B cell (primary cell): Measurements from ENCODE around the gene CSF2RB. TPM values are rescaled to one million over a fixed set of nuclear protein-coding genes. Genes with fewer than 3 reads are reported as not detected.

Experiments
- ATAC-seq: fragments of 200-7000 bp; cut with Tn5 transposase; one replicate; pipeline ENCODE4 v1.10.0; 2021; ENCODE audit warnings: low read depth, mild to moderate bottlenecking, moderate number of reproducible peaks, moderate library complexity
- CTCF ChIA-PET: fragments of 350-600 bp; sonication (Branson Sonifier 250); formaldehyde crosslinking; loops from one replicate; lab custom pipeline; 2021; ENCODE audit warnings: antibody characterized with exemption, inconsistent platforms; lab: Charles Lee
- POLR2A ChIA-PET: fragments of 350-600 bp; sonication (Branson Sonifier 250); formaldehyde crosslinking; loops from one replicate; lab custom pipeline; 2021; ENCODE audit warnings: antibody characterized with exemption; lab: Charles Lee
- DNase-seq: peaks from one replicate; pipeline ENCODE4 v3.0.0; 2013
- H2AFZ ChIP-seq: 2 replicates; pipeline ENCODE4 v1.6.1; 2012; ENCODE audit warnings: mild to moderate bottlenecking, low read depth, low read length; ENCODE audit not compliant: insufficient read depth, poor library complexity, severe bottlenecking
- H3K27ac ChIP-seq, 2 donors: 1 replicate in 1 of 2; 2 replicates in 1 of 2; pipeline ENCODE4 v1.5.1; 2012 to 2013; ENCODE audit warnings: low read length in 2 of 2, mild to moderate bottlenecking in 2 of 2, moderate library complexity in 1 of 2
- H3K27me3 ChIP-seq, 4 experiments: fragments of 200-600 bp in 1 of 4; sonication (generic) in 1 of 4; replicated peaks in 1 of 4; 1 replicate in 2 of 4; 2 replicates in 2 of 4; pipeline versions ENCODE4 v1.6.1 to v1.7.0; 2013 to 2016; ENCODE audit warnings: low read length in 3 of 4, mild to moderate bottlenecking in 2 of 4, mixed read lengths in 1 of 4, moderate library complexity in 1 of 4; ENCODE audit not compliant: insufficient read depth in 4 of 4, control insufficient read depth in 3 of 4; ENCODE audit errors: control extremely low read depth in 1 of 4
- H3K36me3 ChIP-seq, 2 experiments: replicated peaks in 1 of 2; 1 replicate in 1 of 2; 2 replicates in 1 of 2; pipeline versions ENCODE4 v1.6.1 to v1.7.1; 2013; ENCODE audit warnings: low read length in 1 of 2; ENCODE audit not compliant: insufficient read depth in 2 of 2, control insufficient read depth in 1 of 2; ENCODE audit errors: control extremely low read depth in 1 of 2, extremely low read depth in 1 of 2
- H3K4me1 ChIP-seq, 2 donors: fragments of 200-600 bp in 1 of 2; sonication (generic) in 1 of 2; 1 replicate in 1 of 2; 2 replicates in 1 of 2; pipeline versions ENCODE4 v1.5.1 to v1.6.1; 2013 to 2017; ENCODE audit warnings: low read length in 2 of 2; ENCODE audit not compliant: control insufficient read depth in 2 of 2, insufficient read depth in 2 of 2
- H3K4me2 ChIP-seq: replicated peaks from 2 replicates; pipeline ENCODE3; 2012; ENCODE audit warnings: mild to moderate bottlenecking, low read depth, low read length; ENCODE audit not compliant: poor library complexity, severe bottlenecking
- H3K4me3 ChIP-seq, 5 experiments: fragments of 200-600 bp in 1 of 5; sonication (generic) in 1 of 5; 1 replicate in 3 of 5; 2 replicates in 2 of 5; pipeline versions ENCODE4 v1.5.1 to v1.7.0; 2011 to 2016; ENCODE audit warnings: low read length in 4 of 5, mild to moderate bottlenecking in 4 of 5, low read depth in 2 of 5, control low read depth in 1 of 5, moderate library complexity in 1 of 5; ENCODE audit not compliant: insufficient read depth in 1 of 5; ENCODE audit errors: control extremely low read depth in 1 of 5, extremely low read depth in 1 of 5
- H3K79me2 ChIP-seq: fragments of 200-600 bp; sonication (generic); one replicate; pipeline ENCODE4 v1.6.0; 2016; ENCODE audit warnings: low read length; ENCODE audit not compliant: control insufficient read depth, insufficient read depth
- H3K9ac ChIP-seq: fragments of 200-600 bp; sonication (generic); 2 replicates; pipeline ENCODE4 v1.6.1; 2017; ENCODE audit warnings: mild to moderate bottlenecking, low read length, moderate library complexity
- H3K9me3 ChIP-seq, 3 donors: one replicate each; pipeline versions ENCODE4 v1.6.1 to v1.7.1; 2013; ENCODE audit warnings: low read length in 2 of 3; ENCODE audit not compliant: control insufficient read depth in 2 of 3, insufficient read depth in 1 of 3; ENCODE audit errors: control extremely low read depth in 1 of 3
- H4K20me1 ChIP-seq: 2 replicates; pipeline ENCODE4 v1.6.0; 2012; ENCODE audit warnings: mild to moderate bottlenecking, low read length; ENCODE audit not compliant: insufficient read depth, control insufficient read depth, poor library complexity, severe bottlenecking
- H3K27ac Mint-ChIP-seq: one replicate; pipeline ENCODE4 v1.8.0; 2021; ENCODE audit warnings: mixed read lengths
- H3K27me3 Mint-ChIP-seq: one replicate; pipeline ENCODE4 v1.8.0; 2021; ENCODE audit warnings: mixed read lengths
- H3K4me1 Mint-ChIP-seq: one replicate; pipeline ENCODE4 v1.8.0; 2021; ENCODE audit warnings: mixed read lengths
- H3K4me3 Mint-ChIP-seq: one replicate; pipeline ENCODE4 v1.8.0; 2021; ENCODE audit warnings: mixed read lengths
- H3K9me3 Mint-ChIP-seq: one replicate; pipeline ENCODE4 v1.8.0; 2022; ENCODE audit warnings: mixed read lengths; ENCODE audit not compliant: insufficient read depth
- CTCF ChIP-seq: fragments of 200-600 bp; IDR thresholded peaks from one replicate; pipeline ENCODE4 v1.8.0; 2022; ENCODE audit warnings: antibody characterized with exemption, mild to moderate bottlenecking
- EZH2 ChIP-seq: IDR thresholded peaks from 2 replicates; pipeline ENCODE4 v1.6.1; 2012; ENCODE audit warnings: borderline replicate concordance, low read depth, mild to moderate bottlenecking, moderate library complexity, low read length; ENCODE audit not compliant: insufficient read depth, poor library complexity, severe bottlenecking
- WGBS: methylation state at CpG from one replicate; pipeline ENCODE4 v1.1.5; 2013; ENCODE audit warnings: missing lambda C conversion rate; ENCODE audit not compliant: insufficient coverage; 5-methylcytosine and 5-hydroxymethylcytosine counted together
- intact Hi-C: fragments of 100-400 bp; cut with micrococcal nuclease; formaldehyde crosslinking; loops from one replicate; pipeline ENCODE4 v1.10.0; 2022
- polyA plus RNA-seq: library from polyadenylated mRNA; depleted of rRNA; stranded (reverse); fragments of >200 nt; gene quantifications from 2 replicates; pipeline ENCODE4 v1.2.3, GENCODE V29; 2012
- total RNA-seq, 2 donors: library from RNA; stranded (reverse); fragments of 120-200 nt in 1 of 2; gene quantifications; 1 replicate in 1 of 2; 2 replicates in 1 of 2; pipeline versions ENCODE4 v1.2.3 to v1.2.4, GENCODE V29; 2013 to 2022

Gene CSF2RB
- total and polyA plus RNA-seq, 2 donors (not counting 1 experiment from before 2014, with no cell fraction given): 22.0 to 39.7 TPM

GRCh38 chr22:36874309-36874696 is 39.1 kb upstream of the CSF2RB start:
- peaks cover 6% of the 10 kb centered on the region for H3K4me1 Mint-ChIP-seq
- 100% methylated on average over 1 of the region's 2 CpGs for WGBS
- TF ChIP-seq EZH2 (no peak), CTCF (no peak)
- ChIA-PET CTCF (no interaction called here), POLR2A (no interaction called here)
- intact Hi-C loops: no loop called here
- Histone ChIP-seq H3K36me3 (peaks cover 9 to 83% of the 10 kb centered on the region in 2 experiments), H3K9me3 (peaks cover 0 to 2% (median 0%) of the 10 kb centered on the region in 3 donors), H3K4me2 (no peak overlapping the region), H3K9ac (no peak overlapping the region), H3K79me2 (no peaks in the 10 kb centered on the region), H3K27me3 (no peaks in the 10 kb centered on the region), H3K4me3 (no peak overlapping the region), H2AFZ (no peak overlapping the region), H3K4me1 (peaks cover 0 to 6% of the 10 kb centered on the region in 2 donors), H3K27ac (no peak overlapping the region), H4K20me1 (no peaks in the 10 kb centered on the region)
- ATAC-seq (no peak), DNase-seq (no peak)
- no peaks in the 10 kb centered on the region for H3K27me3 Mint-ChIP-seq
- H3K9me3 Mint-ChIP-seq: no peaks in the 10 kb centered on the region
- H3K4me3 Mint-ChIP-seq: no peak overlapping the region
- no peak overlapping the region for H3K27ac Mint-ChIP-seq

GRCh38 chr22:36874736-36875135 is 38.7 kb upstream of the CSF2RB start:
- Histone ChIP-seq H3K27me3 (no peaks in the 10 kb centered on the region), H3K4me1 (peaks cover 0 to 6% of the 10 kb centered on the region in 2 donors), H3K79me2 (no peaks in the 10 kb centered on the region), H3K9ac (no peak overlapping the region), H4K20me1 (no peaks in the 10 kb centered on the region), H3K4me2 (no peak overlapping the region), H2AFZ (no peak overlapping the region), H3K27ac (no peak overlapping the region), H3K36me3 (peaks cover 9 to 78% of the 10 kb centered on the region in 2 experiments), H3K4me3 (no peak overlapping the region), H3K9me3 (peaks cover 0 to 6% (median 0%) of the 10 kb centered on the region in 3 donors)
- intact Hi-C loops: no loop called here
- Mint-ChIP-seq H3K4me1 (peaks cover 6% of the 10 kb centered on the region), H3K27me3 (no peaks in the 10 kb centered on the region), H3K9me3 (peaks cover 3% of the 10 kb centered on the region), H3K27ac (no peak overlapping the region), H3K4me3 (no peak overlapping the region)
- no peak for TF ChIP-seq CTCF
- no peak for TF ChIP-seq EZH2
- 93% methylated on average over 5 of the region's 9 CpGs for WGBS
- ATAC-seq (no peak), DNase-seq (no peak)
- ChIA-PET POLR2A (no interaction called here), CTCF (no interaction called here)
